Bone marrow (tissue), 2 donors: ENCODE data around the gene UGDH.

Experiments used
- DNase-seq, 2 donors: peaks; one replicate each; lab custom pipeline; 2025; lab: John Stamatoyannopoulos, UW

UGDH gene

DNA sequence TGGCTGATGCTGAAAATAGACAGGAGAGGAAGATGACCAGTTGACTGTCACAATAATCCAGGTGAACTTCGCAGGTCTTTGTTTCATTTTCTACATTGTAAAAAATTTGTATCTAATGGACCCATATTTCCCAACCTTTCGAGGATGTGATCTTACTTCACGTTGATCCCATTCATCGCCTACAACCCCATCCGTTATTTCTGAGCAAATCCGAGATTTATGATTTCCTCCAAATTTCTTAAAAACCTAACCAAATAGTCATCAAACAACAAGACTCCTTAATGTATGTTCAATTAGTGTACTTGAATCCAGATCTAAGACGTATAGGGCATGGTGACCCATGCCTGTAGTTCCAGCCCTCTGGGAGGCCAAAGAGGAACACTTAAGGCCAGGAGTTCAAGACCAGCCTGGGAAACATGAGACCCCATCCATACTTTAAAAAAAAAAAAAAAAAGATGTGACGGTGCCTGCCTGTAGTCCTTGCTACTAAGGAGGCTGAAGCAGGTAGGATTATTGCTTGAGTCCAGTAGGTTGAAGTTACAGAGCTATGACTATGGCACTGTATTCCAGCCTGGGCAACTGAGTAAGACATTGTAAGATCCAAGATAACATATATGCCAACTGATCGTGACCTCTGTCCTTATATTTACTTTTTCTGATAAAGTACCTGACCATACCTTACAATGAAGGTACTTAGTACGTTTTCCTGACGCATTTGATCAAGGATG lies 74.2 kb downstream of the UGDH start:
- DNase-seq, result no peak

DNA sequence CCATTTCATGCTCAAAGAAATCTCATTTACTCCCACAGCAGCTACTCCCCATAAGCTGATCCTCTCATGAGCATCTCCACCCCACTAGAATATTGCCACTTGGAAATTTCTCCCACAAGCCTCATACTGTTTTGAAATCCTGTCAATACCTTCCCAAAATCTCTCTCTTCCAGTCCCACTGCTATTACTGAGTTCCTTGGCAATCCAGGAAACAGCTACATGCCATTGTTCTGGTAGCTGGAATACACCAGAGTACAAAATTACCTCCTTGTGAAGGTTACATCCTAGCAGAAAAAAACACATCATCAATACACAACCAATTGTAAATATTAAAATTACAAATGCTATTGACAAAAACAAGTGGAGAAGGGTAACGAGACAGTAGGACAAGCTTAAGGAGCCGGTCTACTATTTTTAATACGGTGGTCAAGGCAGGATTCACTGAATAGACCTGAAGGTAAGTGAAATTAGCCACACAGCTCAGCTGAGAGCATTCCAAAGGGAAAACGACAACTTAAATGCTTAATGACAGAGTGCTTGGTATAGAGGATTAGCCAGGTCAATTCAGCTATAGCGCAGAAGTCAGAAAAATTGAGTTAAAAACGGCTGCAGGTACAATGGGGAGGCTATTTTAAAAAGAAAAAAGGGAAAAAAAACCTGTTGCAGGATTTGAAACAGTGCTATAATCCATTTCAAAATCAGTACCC lies 74.9 kb downstream of the UGDH start:
- DNase-seq, result no peak

DNA sequence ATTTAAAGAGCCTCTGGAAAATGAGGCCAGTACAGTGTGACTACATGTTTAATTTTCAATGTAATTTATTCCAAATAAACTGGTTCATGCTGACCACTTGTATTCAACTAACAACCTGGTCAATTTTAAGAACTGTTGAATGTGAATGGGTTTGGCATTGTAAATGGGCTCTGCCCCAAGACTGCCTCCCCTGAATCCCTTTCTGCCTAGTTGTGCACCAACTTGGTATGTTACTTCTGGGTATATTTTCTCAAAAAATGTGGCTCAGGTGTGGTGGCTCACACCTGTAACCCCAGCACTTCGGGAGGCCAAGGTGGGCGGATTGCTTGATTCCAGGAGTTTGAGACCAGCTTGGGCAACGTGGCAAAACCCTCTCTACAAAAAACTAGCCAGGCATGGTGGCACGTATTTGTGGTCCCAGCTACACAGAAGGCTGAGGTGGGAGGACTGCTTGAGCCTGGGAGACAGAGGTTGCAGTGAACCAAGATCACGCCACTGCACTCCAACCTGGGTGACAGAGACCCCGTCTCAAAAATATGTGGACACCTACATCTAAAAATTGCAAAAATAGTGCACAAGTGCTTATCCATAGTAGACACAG lies 75.7 kb downstream of the UGDH start:
- DNase-seq, result no peak

DNA sequence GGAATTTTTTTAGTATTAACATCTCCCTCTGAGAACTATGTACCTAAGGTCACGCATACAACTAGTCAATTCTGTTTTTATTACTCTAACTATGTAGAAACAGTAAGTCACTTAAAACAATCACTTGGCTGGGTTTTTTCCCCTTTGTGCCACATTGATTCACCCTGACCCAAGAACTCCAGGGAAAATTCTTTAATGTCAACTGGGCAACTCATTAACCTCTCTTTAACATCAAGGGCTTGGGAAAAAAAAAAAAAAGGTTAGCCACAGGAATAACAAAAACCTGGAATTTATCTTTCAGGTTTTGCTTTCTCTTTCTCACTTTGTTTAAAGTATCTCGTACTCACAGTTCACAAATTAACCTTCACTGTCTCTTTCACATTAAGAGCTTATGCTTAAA lies 76.6 kb downstream of the UGDH start:
- no peak for DNase-seq
